ENCODE data around the gene TPO. TPM values are rescaled to one million over a fixed set of nuclear protein-coding genes. Genes with fewer than 3 reads are reported as not detected.

TPO gene
- total and polyA plus RNA-seq, 2 experiments from 2014 or later: 0.37 TPM; not detected in 1

DNA sequence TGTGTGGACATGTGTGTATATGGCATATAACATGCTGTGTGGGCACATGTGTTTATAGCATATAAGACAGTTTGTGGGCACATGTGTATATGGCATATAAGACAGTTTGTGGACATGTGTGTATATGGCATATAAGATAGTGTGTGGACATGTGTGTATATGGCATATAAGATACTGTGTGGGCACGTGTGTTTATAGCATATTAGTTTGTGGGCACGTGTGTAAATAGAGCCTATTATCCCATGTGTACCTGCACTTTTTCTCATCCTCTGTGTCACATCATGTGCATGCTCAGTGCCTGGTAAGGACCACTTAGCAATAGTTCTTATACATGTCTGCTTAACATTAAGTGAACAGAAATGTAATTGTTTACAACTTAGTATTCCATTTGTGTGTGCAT is 45.2 kb downstream of the TPO start:
- Histone ChIP-seq H4K20me1 (ENCODE audit: insufficient read depth, poor library complexity, severe bottlenecking) (no peaks in the 10 kb centered on the region), H3K9me2 (replicated peaks; ENCODE audit: insufficient read depth) (no peaks in the 10 kb centered on the region), H3K27ac (no peak overlapping the region), H3K4me1 (ENCODE audit: insufficient read depth) (no peaks in the 10 kb centered on the region), H3K27me3 (no peaks in the 10 kb centered on the region), H3K4me2 (no peak overlapping the region), H3K79me2 (no peaks in the 10 kb centered on the region), H3K9me3 (ENCODE audit: low read depth) (no peaks in the 10 kb centered on the region), H3K36me3 (replicated peaks; ENCODE audit: insufficient read depth, low read depth) (no peaks in the 10 kb centered on the region), H3K4me3 (no peak overlapping the region), H2AFZ (no peak overlapping the region)
- no peak for DNase-seq (ENCODE audit: low spot score)
- WGBS (ENCODE audit: low lambda C conversion rate, missing lambda C conversion rate): 86% methylated on average over 2 of the region's 2 CpGs
- TF ChIP-seq EZH2phosphoT487 (IDR thresholded peaks at IDR 0.05; ENCODE audit: low read depth, severe bottlenecking, unreplicated experiment): no peak
- no peak for TF ChIP-seq EZH2 (IDR thresholded peaks at IDR 0.05; ENCODE audit: borderline replicate concordance)
- TF ChIP-seq, protein P1, sequence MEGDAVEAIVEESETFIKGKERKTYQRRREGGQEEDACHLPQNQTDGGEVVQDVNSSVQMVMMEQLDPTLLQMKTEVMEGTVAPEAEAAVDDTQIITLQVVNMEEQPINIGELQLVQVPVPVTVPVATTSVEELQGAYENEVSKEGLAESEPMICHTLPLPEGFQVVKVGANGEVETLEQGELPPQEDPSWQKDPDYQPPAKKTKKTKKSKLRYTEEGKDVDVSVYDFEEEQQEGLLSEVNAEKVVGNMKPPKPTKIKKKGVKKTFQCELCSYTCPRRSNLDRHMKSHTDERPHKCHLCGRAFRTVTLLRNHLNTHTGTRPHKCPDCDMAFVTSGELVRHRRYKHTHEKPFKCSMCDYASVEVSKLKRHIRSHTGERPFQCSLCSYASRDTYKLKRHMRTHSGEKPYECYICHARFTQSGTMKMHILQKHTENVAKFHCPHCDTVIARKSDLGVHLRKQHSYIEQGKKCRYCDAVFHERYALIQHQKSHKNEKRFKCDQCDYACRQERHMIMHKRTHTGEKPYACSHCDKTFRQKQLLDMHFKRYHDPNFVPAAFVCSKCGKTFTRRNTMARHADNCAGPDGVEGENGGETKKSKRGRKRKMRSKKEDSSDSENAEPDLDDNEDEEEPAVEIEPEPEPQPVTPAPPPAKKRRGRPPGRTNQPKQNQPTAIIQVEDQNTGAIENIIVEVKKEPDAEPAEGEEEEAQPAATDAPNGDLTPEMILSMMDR (IDR thresholded peaks at IDR 0.05; ENCODE audit: poor library complexity): no peak

DNA sequence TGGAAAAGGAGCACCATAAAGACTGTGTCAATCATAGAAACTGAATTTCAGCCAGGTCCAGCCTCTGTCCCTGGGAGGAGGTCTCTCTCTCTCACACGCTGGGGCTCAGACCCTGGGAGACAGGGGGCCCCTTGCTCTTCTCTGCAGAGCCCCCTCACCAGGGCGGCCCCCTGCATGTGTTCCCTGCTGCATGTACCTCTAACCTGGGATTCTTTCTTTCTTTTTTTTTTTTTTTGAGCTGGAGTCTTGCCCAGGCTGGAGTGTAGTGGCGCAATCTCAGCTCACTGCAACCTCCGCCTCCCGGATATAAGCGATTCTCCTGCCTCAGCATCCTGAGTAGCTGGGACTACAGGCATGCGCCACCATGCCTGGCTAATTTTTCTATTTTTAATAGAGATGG is 46.5 kb downstream of the TPO start:
- Histone ChIP-seq H3K4me3 (no peak overlapping the region), H3K27ac (no peak overlapping the region), H3K36me3 (replicated peaks; ENCODE audit: insufficient read depth, low read depth) (no peaks in the 10 kb centered on the region), H4K20me1 (ENCODE audit: insufficient read depth, poor library complexity, severe bottlenecking) (no peaks in the 10 kb centered on the region), H3K9me2 (replicated peaks; ENCODE audit: insufficient read depth) (no peaks in the 10 kb centered on the region), H3K9me3 (ENCODE audit: low read depth) (no peaks in the 10 kb centered on the region), H3K4me2 (no peak overlapping the region), H3K4me1 (ENCODE audit: insufficient read depth) (no peaks in the 10 kb centered on the region), H2AFZ (no peak overlapping the region), H3K27me3 (no peaks in the 10 kb centered on the region), H3K79me2 (no peaks in the 10 kb centered on the region)
- 67% methylated on average over 7 of the region's 7 CpGs for WGBS (ENCODE audit: low lambda C conversion rate, missing lambda C conversion rate)
- no peak for DNase-seq (ENCODE audit: low spot score)
- TF ChIP-seq, protein P1 (IDR thresholded peaks at IDR 0.05; ENCODE audit: poor library complexity): no peak
- TF ChIP-seq EZH2 (IDR thresholded peaks at IDR 0.05; ENCODE audit: borderline replicate concordance) (no peak), EZH2phosphoT487 (IDR thresholded peaks at IDR 0.05; ENCODE audit: low read depth, severe bottlenecking, unreplicated experiment) (no peak)

DNA sequence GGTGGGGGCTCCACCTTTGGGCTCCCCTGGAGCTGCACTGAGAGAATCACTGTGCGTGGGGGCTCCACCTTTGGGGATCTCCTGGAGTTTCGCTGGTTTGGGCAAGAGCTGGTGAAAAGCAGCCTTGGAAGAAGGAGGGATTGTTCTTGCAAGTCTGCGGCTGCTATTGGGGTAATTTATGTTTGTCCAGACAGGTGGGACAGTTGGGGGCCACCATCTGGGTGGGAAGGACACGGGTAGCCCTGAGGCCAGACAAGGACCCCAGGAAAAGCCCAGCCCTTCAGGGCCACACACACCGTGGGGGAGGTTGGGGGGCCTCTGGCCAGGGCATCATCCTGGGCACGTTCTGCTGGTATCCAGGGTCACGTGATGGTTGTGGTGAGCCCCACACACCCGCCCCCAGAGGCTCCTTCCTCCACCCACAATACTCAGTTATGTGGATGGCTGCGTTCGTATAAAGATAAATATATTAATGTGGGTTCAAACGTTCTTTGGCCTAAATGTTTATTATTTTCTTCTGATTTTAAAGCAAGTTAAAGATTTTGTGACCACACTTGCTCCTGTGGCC is 47.7 kb downstream of the TPO start:
- Histone ChIP-seq H2AFZ (no peak overlapping the region), H3K36me3 (replicated peaks; ENCODE audit: insufficient read depth, low read depth) (no peaks in the 10 kb centered on the region), H3K27me3 (no peaks in the 10 kb centered on the region), H3K9me3 (ENCODE audit: low read depth) (no peaks in the 10 kb centered on the region), H3K4me2 (no peak overlapping the region), H4K20me1 (ENCODE audit: insufficient read depth, poor library complexity, severe bottlenecking) (no peaks in the 10 kb centered on the region), H3K27ac (no peak overlapping the region), H3K79me2 (no peaks in the 10 kb centered on the region), H3K4me1 (ENCODE audit: insufficient read depth) (no peaks in the 10 kb centered on the region), H3K4me3 (no peak overlapping the region), H3K9me2 (replicated peaks; ENCODE audit: insufficient read depth) (no peaks in the 10 kb centered on the region)
- TF ChIP-seq EZH2 (IDR thresholded peaks at IDR 0.05; ENCODE audit: borderline replicate concordance) (no peak), EZH2phosphoT487 (IDR thresholded peaks at IDR 0.05; ENCODE audit: low read depth, severe bottlenecking, unreplicated experiment) (no peak)
- TF ChIP-seq, protein P1 (IDR thresholded peaks at IDR 0.05; ENCODE audit: poor library complexity): no peak
- DNase-seq (ENCODE audit: low spot score): no peak
- WGBS (ENCODE audit: low lambda C conversion rate, missing lambda C conversion rate): 79% methylated on average over 11 of the region's 11 CpGs

Data from hepatocyte (in vitro differentiated cells).